Right cardiac atrium (tissue), 5 donors: ENCODE data around the gene CSTF3. TPM values are rescaled to one million over a fixed set of nuclear protein-coding genes. Genes with fewer than 3 reads are reported as not detected.
"Not testable (repeated sequence)": the region's sequence is repeated elsewhere in the genome, so short reads cannot be mapped to it uniquely, and the experiment has no call there.

Source experiments
- ATAC-seq, 2 donors: fragments of 200-7000 bp; cut with Tn5 transposase; one replicate each; pipeline versions ENCODE4 v1.8.0 to v1.9.1; 2020; ENCODE audit warnings: moderate library complexity in 2 of 2, mild to moderate bottlenecking in 1 of 2
- DNase-seq, 3 donors: peaks; one replicate each; pipeline ENCODE4 v3.0.0-alpha.2; 2020
- H3K27ac ChIP-seq: one replicate; pipeline ENCODE4 v1.5.1; 2013; ENCODE audit warnings: mild to moderate bottlenecking, low read length, control low read depth, moderate library complexity
- H3K27me3 ChIP-seq: one replicate; pipeline ENCODE4 v1.6.1; 2013; ENCODE audit not compliant: control insufficient read depth, insufficient read depth
- H3K4me1 ChIP-seq: one replicate; pipeline ENCODE4 v1.6.1; 2013; ENCODE audit warnings: low read length; ENCODE audit not compliant: control insufficient read depth, insufficient read depth
- H3K4me3 ChIP-seq: one replicate; pipeline ENCODE4 v1.5.1; 2013; ENCODE audit warnings: low read length, control low read depth
- H3K9me3 ChIP-seq: one replicate; pipeline ENCODE4 v1.6.1; 2013; ENCODE audit warnings: low read length; ENCODE audit not compliant: control insufficient read depth
- WGBS: extraction: QIAGEN DNeasy Blood & Tissue Kit; methylation state at CpG from one replicate; pipeline ENCODE4 v1.1.7; 2013; 5-methylcytosine and 5-hydroxymethylcytosine counted together
- intact Hi-C, 4 donors: fragments of 100-400 bp; cut with DNase I; formaldehyde crosslinking; loops; one replicate each; pipeline versions ENCODE4 v1.11.0 to v1.14.0; 2022 to 2023
- polyA plus RNA-seq: library from polyadenylated mRNA; stranded (reverse); fragments of 200-250 nt; gene quantifications from one replicate; pipeline ENCODE4 v1.2.3, GENCODE V29; 2013
- total RNA-seq, 4 donors: library from RNA; stranded (reverse); fragmentation: NEBNext Ultra II Directional; extraction: Animal tissue kit (Norgen Biotek cat#: 25700); gene quantifications; one replicate each; pipeline ENCODE4 v1.2.1, GENCODE V29; 2021
- donor health status: healthy with polysubstance abuse.
- donor health status: DM: no; HTN: yes; CAD: no.
- donor health status: DM: no; HTN: no; CAD: no.
- donor health status: DM: no; HTN: yes; CAD: no; lungs with severe emphysema.
- donor health status: DM: yes; HTN: yes; CAD: no.

Gene CSTF3
- total and polyA plus RNA-seq, 5 donors = 11.2 to 18.2 (median 14.1) TPM

DNA sequence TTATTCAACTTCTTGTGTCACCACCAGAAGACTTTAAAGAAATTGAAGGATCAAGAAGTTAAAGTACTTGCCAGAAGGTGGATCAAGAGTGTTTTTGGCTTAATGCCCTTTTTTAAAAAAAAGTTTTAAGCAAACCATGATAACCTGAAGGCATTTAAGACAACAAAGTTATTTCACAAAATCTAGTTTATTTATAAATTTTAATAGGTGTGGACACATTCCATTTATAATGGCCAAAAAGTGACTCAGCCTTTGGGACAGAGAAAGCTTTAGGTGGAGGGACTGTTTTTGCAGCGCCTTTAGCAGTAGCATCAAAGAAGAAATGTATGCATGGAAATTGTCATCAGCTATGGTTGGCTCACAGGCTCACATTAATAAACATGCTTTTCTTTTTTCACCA, 104.0 kb downstream of the CSTF3 start:
- no peaks in the 10 kb centered on the region for H3K9me3 ChIP-seq
- no peak overlapping the region for H3K27ac ChIP-seq
- ATAC-seq (no peak), DNase-seq (no peak)
- intact Hi-C loops = no loop called here
- no peaks in the 10 kb centered on the region for H3K27me3 ChIP-seq
- 94% methylated on average over 1 of the region's 1 CpG for WGBS
- no peaks in the 10 kb centered on the region for H3K4me1 ChIP-seq
- H3K4me3 ChIP-seq = no peak overlapping the region

DNA sequence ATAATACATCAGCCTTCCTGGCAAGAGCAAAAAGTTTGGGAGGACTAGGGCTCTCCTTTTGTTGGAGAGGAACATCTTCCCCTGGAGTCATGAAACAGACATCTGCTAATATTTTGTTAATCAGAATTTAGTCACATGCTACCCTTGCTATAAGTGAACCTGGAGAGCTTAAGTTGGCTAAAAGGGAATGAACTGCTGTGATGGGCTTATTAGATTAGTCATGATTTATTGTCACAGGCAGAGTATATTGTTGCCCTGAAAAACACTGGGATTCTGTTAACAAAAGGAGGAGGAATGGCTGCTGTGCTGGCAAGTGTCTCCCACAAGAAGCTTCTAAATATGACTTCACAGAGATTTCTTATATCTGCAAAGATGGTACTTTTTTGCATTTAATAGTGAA, 105.9 kb downstream of the CSTF3 start:
- intact Hi-C loops = no loop called here

GRCh38 chr11:33052231-33052630, 109.0 kb downstream of the CSTF3 start:
- WGBS = 83% methylated on average over 2 of the region's 2 CpGs

More for the DNA sequence above, 105.9 kb downstream of the CSTF3 start:
- no peak for DNase-seq
- no peak for ATAC-seq
- Histone ChIP-seq H3K9me3 (no peaks in the 10 kb centered on the region), H3K4me1 (no peaks in the 10 kb centered on the region), H3K27me3 (no peaks in the 10 kb centered on the region), H3K27ac (no peak overlapping the region), H3K4me3 (no peak overlapping the region)

GRCh38 chr11:33049565-33050408, 111.5 kb downstream of the CSTF3 start:
- intact Hi-C loops = loop anchor here in 1 of 4 donors (10.0 kb wide), 1 partner anchor 285 kb away; no protein-coding TSS in a partner anchor
- H3K4me3 ChIP-seq, DNase-seq, H3K4me1 ChIP-seq, H3K27me3 ChIP-seq, H3K9me3 ChIP-seq, ATAC-seq, H3K27ac ChIP-seq: not testable (repeated sequence)
- 96% methylated on average over 3 of the region's 3 CpGs for WGBS

More at GRCh38 chr11:33052231-33052630, 109.0 kb downstream of the CSTF3 start:
- no peaks in the 10 kb centered on the region for H3K9me3 ChIP-seq
- DNase-seq (no peak), ATAC-seq (no peak)
- H3K27me3 ChIP-seq = no peaks in the 10 kb centered on the region
- intact Hi-C loops = no loop called here
- no peak overlapping the region for H3K27ac ChIP-seq
- no peaks in the 10 kb centered on the region for H3K4me1 ChIP-seq
- no peak overlapping the region for H3K4me3 ChIP-seq

- DNase-seq, H3K27ac ChIP-seq, H3K9me3 ChIP-seq, H3K4me1 ChIP-seq, H3K27me3 ChIP-seq, H3K4me3 ChIP-seq: not testable (repeated sequence)
- 71% methylated on average over 6 of the region's 6 CpGs for WGBS
- intact Hi-C loops = loop anchor here in 1 of 4 donors (10.0 kb wide), 1 partner anchor 286 kb away; no protein-coding TSS in a partner anchor
- peak; percentile 58 to 66 for ATAC-seq
Observed at GRCh38 chr11:33048701-33049100, 112.6 kb downstream of the CSTF3 start.

DNA sequence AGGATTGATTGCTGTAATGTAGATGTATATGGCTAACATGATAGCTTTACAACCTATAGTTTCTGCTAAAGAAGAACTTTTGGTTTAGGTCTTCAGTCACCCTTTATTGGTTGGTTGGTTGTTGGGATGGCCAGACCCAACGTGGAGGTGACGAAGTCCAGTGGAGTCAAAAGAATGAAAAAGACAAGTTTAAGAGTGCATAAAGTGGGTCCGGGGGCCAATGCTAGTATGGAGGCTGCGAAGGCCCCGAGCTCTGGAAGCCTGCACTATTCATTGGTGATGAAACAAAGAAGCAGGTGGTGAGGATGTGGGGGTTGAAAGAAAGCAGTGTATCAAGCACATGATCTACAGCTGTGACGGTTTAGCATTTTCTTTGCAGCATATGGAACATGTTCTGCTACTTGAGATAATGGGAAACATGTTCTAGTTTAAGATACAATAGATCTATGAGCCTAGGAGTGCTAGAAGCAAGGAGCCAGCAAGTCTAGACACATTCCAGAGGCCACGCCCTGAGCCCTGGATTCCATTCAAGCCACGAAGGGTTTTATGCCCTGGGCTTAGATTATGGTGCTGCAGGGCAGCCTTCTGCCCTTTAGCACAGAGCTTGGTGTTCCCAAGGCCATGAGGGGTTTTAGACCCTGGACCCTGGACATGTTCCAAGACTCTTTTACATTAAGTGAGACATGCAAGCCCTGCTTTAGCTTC, 115.6 kb downstream of the CSTF3 start:
- ATAC-seq (no peak), DNase-seq (no peak)
- no peaks in the 10 kb centered on the region for H3K9me3 ChIP-seq
- H3K27me3 ChIP-seq = no peaks in the 10 kb centered on the region
- H3K27ac ChIP-seq = no peak overlapping the region
- WGBS = 85% methylated on average over 8 of the region's 8 CpGs
- intact Hi-C loops = loop anchor here in 1 of 4 donors (10.0 kb wide), 1 partner anchor 289 kb away; no protein-coding TSS in a partner anchor
- peaks cover 1% of the 10 kb centered on the region for H3K4me1 ChIP-seq
- no peak overlapping the region for H3K4me3 ChIP-seq

DNA sequence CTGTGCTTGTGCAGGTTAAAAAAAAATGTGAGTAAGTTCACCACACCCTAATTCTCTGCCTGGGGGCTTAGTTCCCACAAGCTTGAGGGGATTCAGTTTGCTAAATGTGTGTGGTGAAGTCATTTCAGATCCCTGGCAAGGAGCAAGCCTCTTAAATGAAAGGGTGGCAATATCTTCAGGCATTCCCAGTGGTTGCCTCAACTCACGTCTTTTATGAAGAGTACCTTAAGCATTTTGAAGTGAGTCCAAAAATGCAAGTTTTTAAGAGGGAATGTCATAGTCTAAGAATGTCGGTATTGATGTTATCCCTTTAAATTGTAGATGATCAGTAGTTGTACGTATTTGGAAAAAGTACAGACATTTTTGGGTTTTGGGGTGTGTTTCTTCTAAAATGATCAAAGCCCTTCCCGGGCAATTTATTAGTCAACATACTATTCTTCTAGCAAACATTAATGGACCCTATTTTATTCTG, 117.0 kb downstream of the CSTF3 start:
- ATAC-seq (no peak), DNase-seq (no peak)
- Histone ChIP-seq H3K27me3 (no peaks in the 10 kb centered on the region), H3K4me3 (no peak overlapping the region), H3K9me3 (no peaks in the 10 kb centered on the region), H3K4me1 (peaks cover 1% of the 10 kb centered on the region), H3K27ac (no peak overlapping the region)
- WGBS = 95% methylated on average over 4 of the region's 4 CpGs
- intact Hi-C loops = loop anchor here in 1 of 4 donors (10.0 kb wide), 1 partner anchor 290 kb away; no protein-coding TSS in a partner anchor

DNA sequence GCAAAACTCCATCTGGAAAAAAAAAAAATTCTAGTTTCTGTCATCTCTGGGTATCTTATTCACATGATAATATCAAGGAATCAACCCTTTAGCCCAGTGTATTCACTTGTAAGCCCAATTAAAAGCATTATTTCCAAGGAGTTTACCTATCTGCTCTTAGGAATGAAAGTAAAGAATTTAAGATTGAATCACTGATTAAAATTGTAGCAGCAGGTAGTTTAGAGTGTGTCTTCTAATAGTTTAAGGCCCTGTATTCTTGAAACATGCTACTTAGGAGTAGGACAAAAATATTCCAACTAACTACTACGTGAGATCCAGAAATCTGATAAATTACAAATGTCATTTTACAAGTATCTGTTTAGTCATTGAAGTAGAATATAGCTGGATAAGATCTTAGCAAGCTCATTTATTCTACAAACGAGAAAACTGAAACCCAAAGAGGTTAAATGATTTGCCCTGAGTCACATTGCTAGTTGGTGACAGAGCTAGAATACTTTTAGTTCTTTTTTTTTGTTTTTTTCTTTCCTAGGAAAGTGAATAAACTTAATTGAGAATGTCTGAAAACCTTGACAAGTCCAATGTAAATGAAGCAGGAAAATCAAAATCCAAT, 118.0 kb downstream of the CSTF3 start:
- Histone ChIP-seq H3K9me3 (no peaks in the 10 kb centered on the region), H3K27ac (no peak overlapping the region), H3K27me3 (no peaks in the 10 kb centered on the region), H3K4me3 (no peak overlapping the region), H3K4me1 (peaks cover 1% of the 10 kb centered on the region)
- intact Hi-C loops = loop anchor here in 1 of 4 donors (10.0 kb wide), 1 partner anchor 291 kb away; no protein-coding TSS in a partner anchor
- ATAC-seq = no peak
- no peak for DNase-seq
- WGBS = 69% methylated on average over 2 of the region's 2 CpGs

GRCh38 chr11:33040862-33041453, 120.3 kb downstream of the CSTF3 start:
- ATAC-seq = no peak
- no peak for DNase-seq
- no peaks in the 10 kb centered on the region for H3K9me3 ChIP-seq
- H3K4me1 ChIP-seq = peaks cover 1% of the 10 kb centered on the region
- WGBS = 47% methylated on average over 5 of the region's 5 CpGs
- intact Hi-C loops = loop anchor here in 1 of 4 donors (10.0 kb wide), 1 partner anchor 294 kb away; no protein-coding TSS in a partner anchor
- H3K27ac ChIP-seq = no peak overlapping the region
- H3K4me3 ChIP-seq = peak overlapping the region; percentile 78
- no peaks in the 10 kb centered on the region for H3K27me3 ChIP-seq

DNA sequence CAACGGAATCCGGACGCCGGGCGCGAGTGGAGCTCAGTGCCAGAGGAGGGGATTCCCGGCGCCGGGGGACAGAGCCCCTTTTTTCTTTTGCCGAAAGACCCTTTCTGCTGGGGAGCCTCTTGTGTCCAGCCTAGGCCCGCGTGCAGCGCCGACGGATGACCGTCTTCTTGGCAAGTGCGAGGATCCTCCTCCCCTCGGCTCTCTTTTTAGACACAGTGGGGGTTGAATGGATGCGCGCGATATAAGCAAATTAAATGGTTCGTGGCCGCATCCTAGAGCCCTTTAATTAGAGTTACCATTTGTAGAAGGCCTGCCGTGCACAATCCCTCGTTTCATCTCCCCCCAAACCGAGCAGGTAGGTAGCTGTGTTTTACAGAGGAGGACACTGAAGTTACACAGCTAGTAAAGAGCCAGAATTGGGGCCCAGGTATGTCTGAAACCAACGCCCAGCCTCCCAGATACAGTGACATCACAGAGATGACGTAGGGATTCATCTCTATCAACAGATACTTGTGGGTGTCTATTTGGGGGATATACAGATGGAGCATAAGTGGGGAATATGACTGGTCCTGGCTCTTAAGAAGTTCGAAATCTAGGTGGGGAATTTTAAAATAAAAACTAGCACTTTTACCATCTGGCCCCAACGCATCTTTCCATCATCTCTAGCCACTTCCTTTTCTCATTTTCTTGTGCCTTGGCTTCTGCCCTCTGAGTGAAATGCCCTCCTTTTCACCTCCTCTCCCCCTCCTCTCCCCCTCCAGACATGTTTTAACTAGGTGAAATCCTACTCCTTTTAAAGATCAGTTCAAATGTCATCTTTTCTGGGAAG, 121.0 kb downstream of the CSTF3 start:
- peak overlapping the region; percentile 97 for H3K27ac ChIP-seq
- intact Hi-C loops = loop anchor here in 1 of 4 donors (10.0 kb wide), 1 partner anchor 295 kb away; no protein-coding TSS in a partner anchor
- H3K9me3 ChIP-seq = no peaks in the 10 kb centered on the region
- WGBS = 5% methylated on average over 30 of the region's 30 CpGs
- no peak for DNase-seq
- H3K4me3 ChIP-seq = peak overlapping the region; percentile 78
- H3K27me3 ChIP-seq = no peaks in the 10 kb centered on the region
- ATAC-seq = peak in 1 of 2 donors; percentile 34
- no peaks in the 10 kb centered on the region for H3K4me1 ChIP-seq
